PC-3 (cell line): ENCODE results near the gene HDLBP. TPM values are rescaled to one million over a fixed set of nuclear protein-coding genes. Genes with fewer than 3 reads are reported as not detected.

Experiments
- ATAC-seq: fragments of 200-7000 bp; cut with Tn5 transposase; 2 replicates; pipeline ENCODE4 v1.9.1; 2020; ENCODE audit warnings: mild to moderate bottlenecking, moderate library complexity
- BruUV-seq: library from RNA; stranded (reverse); fragments of 400-500 nt; replicated peaks from 2 replicates; lab custom pipeline; 2021; lab: Mats Ljungman, UMichigan
- CTCF ChIA-PET: fragments of 300-600 bp; sonication (Branson Sonifier 250); formaldehyde crosslinking; loops from one replicate; lab custom pipeline; 2022; ENCODE audit warnings: antibody characterized with exemption; lab: Charles Lee
- POLR2A ChIA-PET: fragments of 300-600 bp; sonication (Branson Sonifier 250); formaldehyde crosslinking; loops from one replicate; lab custom pipeline; 2022; ENCODE audit warnings: antibody characterized with exemption; ENCODE audit not compliant: unreplicated experiment; lab: Charles Lee
- DNase-seq: peaks from one replicate; pipeline ENCODE4 v3.0.0-alpha.2; 2015
- H2AFZ ChIP-seq: fragments of 300-600 bp; sonication (generic); 2 replicates; pipeline ENCODE4 v1.6.0; 2016; ENCODE audit warnings: antibody characterized with exemption, low read length
- H3F3A ChIP-seq: fragments of 300-600 bp; sonication (generic); one replicate; pipeline ENCODE4 v1.6.0; 2017; ENCODE audit warnings: antibody characterized with exemption, low read length, control low read depth, mild to moderate bottlenecking; ENCODE audit not compliant: unreplicated experiment
- H3K27ac ChIP-seq: fragments of 300-600 bp; sonication (generic); 2 replicates; pipeline ENCODE4 v1.5.1; 2016; ENCODE audit warnings: mild to moderate bottlenecking, low read length
- H3K27me3 ChIP-seq: fragments of 300-600 bp; sonication (generic); 2 replicates; pipeline ENCODE4 v1.6.1; 2016; ENCODE audit warnings: low read length, mixed read lengths
- H3K36me3 ChIP-seq: fragments of 300-600 bp; sonication (generic); 2 replicates; pipeline ENCODE4 v1.6.1; 2016; ENCODE audit warnings: low read depth, mixed run types, low read length, mixed read lengths
- H3K4me1 ChIP-seq: fragments of 300-600 bp; sonication (generic); 2 replicates; pipeline ENCODE4 v1.5.1; 2016; ENCODE audit warnings: low read length; ENCODE audit not compliant: insufficient read depth
- H3K4me2 ChIP-seq: fragments of 300-600 bp; sonication (generic); 2 replicates; pipeline ENCODE4 v1.6.0; 2016; ENCODE audit warnings: low read length
- H3K4me3 ChIP-seq: fragments of 300-600 bp; sonication (generic); 2 replicates; pipeline ENCODE4 v1.5.1; 2016; ENCODE audit warnings: mild to moderate bottlenecking, low read length, mixed read lengths
- H3K79me2 ChIP-seq: fragments of 300-600 bp; sonication (generic); 2 replicates; pipeline ENCODE4 v1.6.1; 2017; ENCODE audit warnings: low read length, mixed read lengths
- H3K9ac ChIP-seq: fragments of 300-600 bp; sonication (generic); 2 replicates; pipeline ENCODE4 v1.6.0; 2016; ENCODE audit warnings: mild to moderate bottlenecking, low read length
- H3K9me2 ChIP-seq: fragments of 300-600 bp; sonication (generic); replicated peaks from 2 replicates; pipeline ENCODE4 v1.6.1; 2016; ENCODE audit warnings: mixed run types, low read length, mixed read lengths
- H3K9me3 ChIP-seq: fragments of 300-600 bp; sonication (generic); 2 replicates; pipeline ENCODE4 v1.6.1; 2016; ENCODE audit warnings: low read length, mixed read lengths
- H4K20me1 ChIP-seq: fragments of 300-600 bp; sonication (generic); 2 replicates; pipeline ENCODE4 v1.6.1; 2016; ENCODE audit warnings: low read length, mixed read lengths
- EZH2 ChIP-seq: fragments of 300-600 bp; sonication (generic); IDR thresholded peaks from one replicate; pipeline ENCODE4 v1.6.1; 2017; ENCODE audit warnings: antibody characterized with exemption, mild to moderate bottlenecking, low read length; ENCODE audit not compliant: unreplicated experiment
- EZH2phosphoT487 ChIP-seq: fragments of 300-600 bp; sonication (generic); IDR thresholded peaks from 2 replicates; pipeline ENCODE4 v1.6.1; 2018; ENCODE audit warnings: mild to moderate bottlenecking, antibody characterized with exemption, low read length, borderline replicate concordance
- intact Hi-C: fragments of 100-400 bp; cut with micrococcal nuclease; formaldehyde crosslinking; loops from 2 replicates; pipeline ENCODE4 v1.9.0; 2023
- total RNA-seq: library from RNA; depleted of rRNA; stranded (reverse); fragments of >200 nt; gene quantifications from 2 replicates; pipeline ENCODE4 v1.2.3, GENCODE V29; 2014
- TF ChIP-seq, protein P1 (sequence below): fragments of 300-600 bp; sonication (generic); conservative IDR thresholded peaks from 2 replicates; pipeline ENCODE4 v1.5.1; 2017; ENCODE audit warnings: antibody characterized with exemption, low read depth, mild to moderate bottlenecking, low read length

HDLBP gene
- total RNA-seq, 1 experiment from 2014 or later = 410 TPM

DNA sequence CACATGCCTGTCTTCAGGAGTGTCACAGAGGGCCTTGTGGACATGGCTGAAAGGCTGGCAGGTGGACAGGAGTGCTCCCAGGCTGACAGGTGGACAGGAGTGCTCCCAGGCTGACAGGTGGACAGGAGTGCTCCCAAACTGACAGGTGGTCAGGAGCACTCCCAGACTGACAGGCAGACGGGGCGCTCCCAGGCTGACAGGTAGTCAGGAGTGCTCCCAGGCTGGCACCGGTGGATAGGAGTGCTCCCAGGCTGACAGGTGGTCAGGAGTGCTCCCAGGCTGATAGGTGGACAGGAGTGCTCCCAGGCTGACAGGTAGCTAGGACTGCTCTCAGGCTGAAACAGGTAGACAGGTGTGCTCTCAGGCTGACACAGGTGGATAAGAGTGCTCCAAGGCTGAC is 110.4 kb downstream of the HDLBP start:
- Histone ChIP-seq H3K9me2 (no peaks in the 10 kb centered on the region), H3K9ac (no peak overlapping the region), H3K79me2 (no peaks in the 10 kb centered on the region), H3K27me3 (no peaks in the 10 kb centered on the region), H3K4me1 (no peaks in the 10 kb centered on the region), H3K9me3 (no peaks in the 10 kb centered on the region), H4K20me1 (no peaks in the 10 kb centered on the region), H3K36me3 (no peaks in the 10 kb centered on the region), H2AFZ (no peak overlapping the region), H3K4me3 (no peak overlapping the region), H3F3A (no peaks in the 10 kb centered on the region), H3K4me2 (no peak overlapping the region), H3K27ac (no peak overlapping the region)
- DNase-seq = no peak
- ATAC-seq = no peak
- intact Hi-C loops = no loop called here
- no TSS peak for BruUV-seq
- TF ChIP-seq, protein P1, sequence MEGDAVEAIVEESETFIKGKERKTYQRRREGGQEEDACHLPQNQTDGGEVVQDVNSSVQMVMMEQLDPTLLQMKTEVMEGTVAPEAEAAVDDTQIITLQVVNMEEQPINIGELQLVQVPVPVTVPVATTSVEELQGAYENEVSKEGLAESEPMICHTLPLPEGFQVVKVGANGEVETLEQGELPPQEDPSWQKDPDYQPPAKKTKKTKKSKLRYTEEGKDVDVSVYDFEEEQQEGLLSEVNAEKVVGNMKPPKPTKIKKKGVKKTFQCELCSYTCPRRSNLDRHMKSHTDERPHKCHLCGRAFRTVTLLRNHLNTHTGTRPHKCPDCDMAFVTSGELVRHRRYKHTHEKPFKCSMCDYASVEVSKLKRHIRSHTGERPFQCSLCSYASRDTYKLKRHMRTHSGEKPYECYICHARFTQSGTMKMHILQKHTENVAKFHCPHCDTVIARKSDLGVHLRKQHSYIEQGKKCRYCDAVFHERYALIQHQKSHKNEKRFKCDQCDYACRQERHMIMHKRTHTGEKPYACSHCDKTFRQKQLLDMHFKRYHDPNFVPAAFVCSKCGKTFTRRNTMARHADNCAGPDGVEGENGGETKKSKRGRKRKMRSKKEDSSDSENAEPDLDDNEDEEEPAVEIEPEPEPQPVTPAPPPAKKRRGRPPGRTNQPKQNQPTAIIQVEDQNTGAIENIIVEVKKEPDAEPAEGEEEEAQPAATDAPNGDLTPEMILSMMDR = no peak
- TF ChIP-seq EZH2phosphoT487 (no peak), EZH2 (no peak)
- POLR2A ChIA-PET = no interaction called here
- CTCF ChIA-PET = no interaction called here

DNA sequence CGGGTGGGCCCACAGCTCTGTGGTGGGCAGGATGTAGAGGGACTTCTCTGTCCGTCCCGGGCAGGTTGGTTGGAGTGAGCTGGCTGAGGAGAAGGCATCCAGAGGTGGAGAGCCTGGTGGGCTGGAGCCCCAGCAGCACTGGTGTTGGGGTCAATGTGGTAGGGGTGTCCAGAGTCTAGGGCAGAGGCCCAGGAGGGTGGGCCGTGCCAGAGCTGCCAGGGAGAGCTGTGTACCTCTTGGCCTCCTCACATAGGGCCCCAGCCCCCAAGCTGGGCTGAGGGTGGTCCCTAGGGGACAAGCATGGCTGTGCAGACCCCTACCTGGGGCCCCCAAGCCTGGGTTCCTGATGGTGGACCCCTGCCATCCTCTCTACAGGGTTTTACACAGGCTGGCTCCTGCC is 111.0 kb downstream of the HDLBP start:
- DNase-seq (no peak), ATAC-seq (no peak)
- Histone ChIP-seq H3K9me2 (no peaks in the 10 kb centered on the region), H3F3A (no peaks in the 10 kb centered on the region), H3K27me3 (no peaks in the 10 kb centered on the region), H2AFZ (no peak overlapping the region), H3K9me3 (no peaks in the 10 kb centered on the region), H3K27ac (no peak overlapping the region), H4K20me1 (no peaks in the 10 kb centered on the region), H3K4me2 (no peak overlapping the region), H3K9ac (no peak overlapping the region), H3K36me3 (no peaks in the 10 kb centered on the region), H3K4me1 (no peaks in the 10 kb centered on the region), H3K4me3 (no peak overlapping the region), H3K79me2 (no peaks in the 10 kb centered on the region)
- intact Hi-C loops = no loop called here
- CTCF ChIA-PET = no interaction called here
- POLR2A ChIA-PET = no interaction called here
- BruUV-seq = no TSS peak
- no peak for TF ChIP-seq EZH2phosphoT487
- TF ChIP-seq, protein P1 = no peak
- TF ChIP-seq EZH2 = no peak

DNA sequence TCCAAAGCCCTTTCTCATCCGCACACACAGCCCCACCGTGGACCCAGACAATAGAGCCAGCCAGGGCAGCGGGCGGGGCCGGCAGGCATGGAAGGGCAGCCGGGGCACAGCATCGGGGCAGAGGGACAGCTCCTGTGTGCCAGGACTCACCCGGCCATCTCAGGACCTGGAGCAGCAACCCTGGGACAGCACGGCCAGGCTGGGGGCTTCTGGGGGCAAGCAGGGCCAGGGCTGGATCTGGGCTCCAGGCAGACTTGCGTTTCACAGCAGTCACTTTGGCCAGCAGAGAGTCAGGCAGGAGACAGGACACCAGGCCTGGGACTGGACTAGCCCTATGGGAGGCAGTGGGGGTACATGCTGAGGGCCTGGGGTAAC is 111.5 kb downstream of the HDLBP start:
- no peaks in the 10 kb centered on the region for H3F3A ChIP-seq
- BruUV-seq = no TSS peak
- no peak overlapping the region for H3K9ac ChIP-seq
- H3K36me3 ChIP-seq = no peaks in the 10 kb centered on the region
- DNase-seq = no peak
- no peak for ATAC-seq
- H3K79me2 ChIP-seq = no peaks in the 10 kb centered on the region
- H2AFZ ChIP-seq = no peak overlapping the region
- no peaks in the 10 kb centered on the region for H3K9me3 ChIP-seq
- H3K4me3 ChIP-seq = no peak overlapping the region
- POLR2A ChIA-PET = no interaction called here
- no peaks in the 10 kb centered on the region for H3K9me2 ChIP-seq
- H3K27ac ChIP-seq = no peak overlapping the region
- intact Hi-C loops = no loop called here
- H4K20me1 ChIP-seq = no peaks in the 10 kb centered on the region
- H3K4me2 ChIP-seq = no peak overlapping the region
- CTCF ChIA-PET = no interaction called here
- no peaks in the 10 kb centered on the region for H3K27me3 ChIP-seq
- no peaks in the 10 kb centered on the region for H3K4me1 ChIP-seq
- TF ChIP-seq EZH2phosphoT487 (no peak), EZH2 (no peak)
- TF ChIP-seq, protein P1 = no peak
